ENCODE measurements around the gene KIF26A. TPM values are rescaled to one million over a fixed set of nuclear protein-coding genes. Genes with fewer than 3 reads are reported as not detected.

The KIF26A gene
- total RNA-seq, 1 donor from 2014 or later: 5.9 TPM

DNA sequence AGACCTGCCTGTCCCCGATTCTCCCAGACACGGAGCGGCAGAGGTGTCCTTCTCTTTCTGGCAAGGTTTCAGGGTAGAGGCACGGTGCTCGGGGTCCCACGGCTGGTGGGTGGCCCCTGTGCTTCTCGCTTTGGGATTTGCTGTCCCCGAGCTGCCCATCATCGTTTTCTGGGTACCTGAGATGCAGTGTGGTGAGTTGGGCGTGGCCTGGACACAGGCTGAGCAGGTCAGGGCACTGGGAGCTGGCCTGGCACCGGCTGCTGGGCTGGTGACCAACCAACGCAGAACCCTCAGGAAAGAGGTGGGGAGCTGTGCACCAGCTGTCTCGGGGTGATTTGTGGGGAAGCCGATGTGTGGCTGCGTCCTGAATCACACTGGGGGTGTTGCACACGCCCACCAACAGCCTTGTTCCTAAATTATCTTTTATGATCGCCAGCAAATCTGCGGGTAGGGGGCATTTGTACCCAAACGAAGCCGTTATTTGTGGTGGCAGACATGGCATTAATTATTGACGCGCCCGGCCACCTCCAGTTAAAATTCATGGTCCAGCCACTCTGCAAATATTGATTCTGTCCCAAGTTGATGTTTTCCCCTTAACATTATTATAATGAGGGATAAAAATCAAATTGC, 61.0 kb downstream of the KIF26A start:
- Mint-ChIP-seq H3K9me3 (ENCODE audit: unreplicated experiment) (no peaks in the 10 kb centered on the region), H3K27ac (ENCODE audit: unreplicated experiment) (peak overlapping the region; percentile 39), H3K4me3 (ENCODE audit: unreplicated experiment) (peak overlapping the region; percentile 61), H3K27me3 (ENCODE audit: unreplicated experiment) (peaks cover 7% of the 10 kb centered on the region), H3K4me1 (ENCODE audit: low read depth, unreplicated experiment) (peaks cover 5% of the 10 kb centered on the region), H3K36me3 (ENCODE audit: unreplicated experiment) (no peaks in the 10 kb centered on the region)
- DNase-seq: no peak
- TF ChIP-seq, protein P1, sequence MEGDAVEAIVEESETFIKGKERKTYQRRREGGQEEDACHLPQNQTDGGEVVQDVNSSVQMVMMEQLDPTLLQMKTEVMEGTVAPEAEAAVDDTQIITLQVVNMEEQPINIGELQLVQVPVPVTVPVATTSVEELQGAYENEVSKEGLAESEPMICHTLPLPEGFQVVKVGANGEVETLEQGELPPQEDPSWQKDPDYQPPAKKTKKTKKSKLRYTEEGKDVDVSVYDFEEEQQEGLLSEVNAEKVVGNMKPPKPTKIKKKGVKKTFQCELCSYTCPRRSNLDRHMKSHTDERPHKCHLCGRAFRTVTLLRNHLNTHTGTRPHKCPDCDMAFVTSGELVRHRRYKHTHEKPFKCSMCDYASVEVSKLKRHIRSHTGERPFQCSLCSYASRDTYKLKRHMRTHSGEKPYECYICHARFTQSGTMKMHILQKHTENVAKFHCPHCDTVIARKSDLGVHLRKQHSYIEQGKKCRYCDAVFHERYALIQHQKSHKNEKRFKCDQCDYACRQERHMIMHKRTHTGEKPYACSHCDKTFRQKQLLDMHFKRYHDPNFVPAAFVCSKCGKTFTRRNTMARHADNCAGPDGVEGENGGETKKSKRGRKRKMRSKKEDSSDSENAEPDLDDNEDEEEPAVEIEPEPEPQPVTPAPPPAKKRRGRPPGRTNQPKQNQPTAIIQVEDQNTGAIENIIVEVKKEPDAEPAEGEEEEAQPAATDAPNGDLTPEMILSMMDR (IDR thresholded peaks at IDR 0.05; ENCODE audit: partially characterized antibody, unreplicated experiment): no peak

DNA sequence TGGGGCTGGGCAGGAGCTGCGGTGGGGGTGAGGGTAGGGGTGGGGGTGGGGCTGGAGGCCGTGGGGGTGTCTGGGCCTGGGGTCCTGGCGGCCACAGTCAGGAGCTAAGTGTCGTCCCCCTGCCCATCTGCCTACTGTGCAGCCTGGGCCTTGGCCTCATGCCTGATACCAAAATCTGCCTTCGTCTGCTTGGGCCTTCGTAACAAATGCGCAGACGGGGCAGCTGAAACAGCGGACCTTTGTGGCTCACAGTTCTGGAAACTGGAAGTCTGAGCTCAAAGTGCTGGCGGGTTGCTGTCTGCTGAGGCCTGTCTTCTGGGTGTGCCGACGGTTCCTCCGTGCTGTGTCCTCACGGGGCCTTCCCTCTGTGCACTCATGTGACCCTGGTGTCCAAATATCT, 61.7 kb downstream of the KIF26A start:
- no peak overlapping the region for H3K4me3 Mint-ChIP-seq (ENCODE audit: unreplicated experiment)
- H3K4me1 Mint-ChIP-seq (ENCODE audit: low read depth, unreplicated experiment): peaks cover 5% of the 10 kb centered on the region
- TF ChIP-seq, protein P1 (IDR thresholded peaks at IDR 0.05; ENCODE audit: partially characterized antibody, unreplicated experiment): no peak
- peaks cover 6% of the 10 kb centered on the region for H3K27me3 Mint-ChIP-seq (ENCODE audit: unreplicated experiment)
- no peaks in the 10 kb centered on the region for H3K9me3 Mint-ChIP-seq (ENCODE audit: unreplicated experiment)
- no peak overlapping the region for H3K27ac Mint-ChIP-seq (ENCODE audit: unreplicated experiment)
- H3K36me3 Mint-ChIP-seq (ENCODE audit: unreplicated experiment): no peaks in the 10 kb centered on the region
- no peak for DNase-seq

DNA sequence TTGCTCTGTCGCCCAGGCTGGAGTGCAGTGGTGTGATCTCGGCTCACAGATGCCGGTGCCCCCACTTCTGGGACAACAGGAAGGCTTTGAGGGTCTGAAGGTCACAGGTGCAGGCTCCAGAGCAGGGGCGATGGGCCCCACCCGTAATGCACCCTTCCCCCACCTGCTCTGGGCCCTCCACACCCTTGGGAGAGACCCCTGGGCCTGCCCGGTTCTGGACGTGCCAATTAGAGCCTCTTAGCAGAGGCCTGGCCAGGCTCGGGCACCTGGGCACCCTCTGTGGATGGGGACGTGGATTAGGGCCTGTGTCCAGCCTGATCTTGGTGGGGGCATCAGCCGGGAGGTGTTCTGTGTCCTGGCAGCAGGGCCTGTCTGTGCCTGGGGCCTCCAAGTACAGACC, 62.2 kb downstream of the KIF26A start:
- H3K4me1 Mint-ChIP-seq (ENCODE audit: low read depth, unreplicated experiment): peaks cover 5% of the 10 kb centered on the region
- H3K4me3 Mint-ChIP-seq (ENCODE audit: unreplicated experiment): no peak overlapping the region

DNA sequence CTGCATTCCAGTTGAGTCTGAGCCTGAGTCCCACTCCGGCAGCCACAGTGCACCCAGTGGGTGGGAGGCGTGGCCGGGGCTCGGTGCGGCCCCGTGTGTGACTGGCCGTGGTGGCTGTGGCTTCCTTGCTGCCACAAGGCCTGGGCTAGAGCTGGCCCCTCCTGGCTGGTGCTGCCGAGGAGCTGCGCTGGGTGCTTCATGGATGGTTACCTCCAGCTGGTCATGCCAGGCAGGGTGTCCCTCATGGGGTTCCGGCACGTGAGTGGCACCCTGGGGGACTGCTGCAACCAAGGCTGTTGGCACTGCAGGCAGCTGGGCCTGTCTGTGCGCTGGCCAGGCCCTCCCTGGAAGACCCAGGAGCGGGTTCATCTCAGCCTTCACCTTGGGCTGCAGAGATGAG, 62.7 kb downstream of the KIF26A start:
- Mint-ChIP-seq H3K4me1 (ENCODE audit: low read depth, unreplicated experiment) (peaks cover 5% of the 10 kb centered on the region), H3K36me3 (ENCODE audit: unreplicated experiment) (no peaks in the 10 kb centered on the region), H3K27me3 (ENCODE audit: unreplicated experiment) (peaks cover 3% of the 10 kb centered on the region), H3K27ac (ENCODE audit: unreplicated experiment) (no peak overlapping the region), H3K4me3 (ENCODE audit: unreplicated experiment) (no peak overlapping the region), H3K9me3 (ENCODE audit: unreplicated experiment) (no peaks in the 10 kb centered on the region)
- DNase-seq: no peak
- TF ChIP-seq, protein P1 (IDR thresholded peaks at IDR 0.05; ENCODE audit: partially characterized antibody, unreplicated experiment): no peak

More for the DNA sequence above, 62.2 kb downstream of the KIF26A start:
- no peak overlapping the region for H3K27ac Mint-ChIP-seq (ENCODE audit: unreplicated experiment)
- H3K9me3 Mint-ChIP-seq (ENCODE audit: unreplicated experiment): no peaks in the 10 kb centered on the region
- H3K36me3 Mint-ChIP-seq (ENCODE audit: unreplicated experiment): no peaks in the 10 kb centered on the region
- H3K27me3 Mint-ChIP-seq (ENCODE audit: unreplicated experiment): peaks cover 6% of the 10 kb centered on the region
- TF ChIP-seq, protein P1 (IDR thresholded peaks at IDR 0.05; ENCODE audit: partially characterized antibody, unreplicated experiment): no peak
- no peak for DNase-seq

DNA sequence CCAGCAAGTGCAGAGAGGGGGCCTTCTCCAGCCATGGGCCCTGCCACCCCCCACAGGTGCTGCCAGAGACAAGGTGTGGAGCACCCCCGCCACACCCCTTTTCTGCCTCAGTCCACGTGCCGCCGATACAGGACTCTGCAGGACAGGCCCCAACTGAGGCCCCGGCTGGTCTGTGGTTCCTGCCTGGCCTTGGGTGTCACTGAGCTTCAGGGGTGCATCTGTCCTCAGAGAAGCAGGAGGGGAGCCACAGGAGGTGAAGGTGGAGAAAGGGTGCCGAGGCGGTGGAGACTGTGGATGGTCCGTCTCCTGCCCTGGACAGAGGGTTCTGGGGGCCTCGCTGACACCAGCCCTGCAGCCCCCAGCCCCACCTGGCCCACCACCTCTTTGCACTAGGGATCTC, 63.1 kb downstream of the KIF26A start:
- H3K36me3 Mint-ChIP-seq (ENCODE audit: unreplicated experiment): no peaks in the 10 kb centered on the region
- peaks cover 2% of the 10 kb centered on the region for H3K27me3 Mint-ChIP-seq (ENCODE audit: unreplicated experiment)
- no peak for DNase-seq
- H3K27ac Mint-ChIP-seq (ENCODE audit: unreplicated experiment): no peak overlapping the region
- H3K4me1 Mint-ChIP-seq (ENCODE audit: low read depth, unreplicated experiment): peaks cover 5% of the 10 kb centered on the region
- TF ChIP-seq, protein P1 (IDR thresholded peaks at IDR 0.05; ENCODE audit: partially characterized antibody, unreplicated experiment): no peak
- no peak overlapping the region for H3K4me3 Mint-ChIP-seq (ENCODE audit: unreplicated experiment)
- H3K9me3 Mint-ChIP-seq (ENCODE audit: unreplicated experiment): no peaks in the 10 kb centered on the region

Measured in glutamatergic neuron (in vitro differentiated cells).